ENCODE data around the gene ZNF284.

ZNF284 gene

DNA sequence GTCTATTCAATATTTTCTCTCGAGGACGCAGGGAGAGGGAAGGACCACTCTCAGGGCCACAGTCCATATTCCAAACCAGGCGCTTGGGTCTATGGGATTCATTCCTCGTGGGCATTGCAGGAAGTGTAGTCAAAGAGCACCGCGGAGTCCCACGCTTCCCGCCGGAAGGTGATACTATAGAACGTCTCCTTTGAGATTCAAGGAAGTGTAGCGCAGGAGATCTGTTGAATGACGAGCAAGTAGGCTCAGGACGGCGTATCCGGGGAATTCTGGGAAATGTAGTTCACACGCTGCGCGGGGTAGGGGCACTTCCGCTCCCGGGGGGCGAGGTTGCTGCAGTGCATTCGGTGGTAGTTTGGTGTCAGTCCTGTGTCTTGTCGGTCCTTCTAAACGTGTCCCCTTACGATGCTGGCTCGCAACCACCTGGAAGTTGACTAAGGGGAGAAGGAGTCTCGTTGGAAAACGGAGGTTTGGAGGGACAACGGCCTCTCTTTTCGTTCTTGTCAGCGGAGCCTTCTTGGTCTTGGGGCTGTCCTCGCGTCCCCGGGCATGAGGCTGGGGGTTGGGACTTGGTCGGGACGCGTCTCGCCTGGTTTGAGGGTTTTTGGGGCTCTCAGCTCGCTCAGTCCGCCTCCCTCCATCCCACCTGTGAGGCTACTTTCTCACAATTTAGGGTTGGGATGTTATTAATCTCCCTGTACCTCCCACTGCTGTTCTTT, at the start of gene ZNF284:
ZNF284 (plus strand) TSS at position 336 of the 719 bp plus-strand sequence. CDS start 4,231 bp downstream, outside the sequence.
- DNase-seq, result peak; percentile 87
- in situ Hi-C loops (cut with HindIII; ENCODE audit: low pct_ligation_motif_present, low pct_unique_long_range_greater_than_20kb, low sequenced_read_pairs), result no loop called here

DNA sequence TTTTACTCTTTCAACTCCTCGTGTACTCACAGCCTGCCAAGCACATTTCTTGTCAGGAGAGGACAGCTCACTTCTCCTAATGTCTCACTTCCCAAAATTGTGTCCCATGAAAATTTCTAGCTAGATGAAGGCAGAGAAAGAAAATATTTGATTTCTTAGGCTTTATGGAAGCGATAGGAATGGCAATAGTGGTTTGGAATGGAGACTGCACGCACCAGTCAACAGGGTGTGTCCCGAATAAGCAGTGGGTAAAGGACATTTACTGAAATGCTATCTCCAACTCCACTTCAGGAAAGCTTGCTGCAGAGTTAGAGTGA, 47.1 kb upstream of the ZNF284 start:
- in situ Hi-C loops (cut with HindIII; ENCODE audit: low pct_ligation_motif_present, low pct_unique_long_range_greater_than_20kb, low sequenced_read_pairs), result no loop called here
- no peak for DNase-seq

DNA sequence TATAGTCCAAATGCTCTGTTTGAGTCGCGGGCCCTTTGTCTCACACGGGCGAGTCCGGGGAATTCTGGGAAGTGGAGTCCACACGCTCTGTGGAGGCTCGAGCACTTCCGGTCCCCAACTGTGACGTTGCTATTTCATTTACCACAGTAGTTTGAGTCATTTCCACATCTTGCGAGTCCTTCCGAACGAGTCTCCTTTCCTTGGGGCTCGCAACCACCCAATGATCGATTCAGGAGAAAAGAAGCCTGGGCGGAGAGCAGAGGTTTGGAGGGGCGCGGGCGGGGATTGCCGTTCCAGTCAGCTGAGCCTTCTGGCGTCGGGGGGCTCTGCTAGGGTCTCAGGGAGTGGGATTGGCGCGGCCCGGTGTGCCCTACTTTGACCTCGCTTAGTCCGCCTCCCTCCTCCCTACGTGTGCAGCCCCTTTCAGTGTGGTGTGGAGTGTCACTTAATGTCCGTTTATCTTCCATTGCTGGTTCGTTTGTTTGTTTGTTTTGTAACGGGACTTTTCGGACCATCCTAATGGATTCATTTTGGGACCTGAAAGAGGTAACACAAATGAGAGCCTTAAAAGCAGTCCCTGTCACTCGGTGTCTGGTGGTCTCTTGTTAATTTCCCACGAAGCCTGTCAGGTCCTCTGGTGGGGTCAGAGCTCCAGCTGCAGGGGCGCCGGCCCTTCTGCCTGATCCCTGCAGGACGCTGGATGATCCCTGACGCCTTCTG, 46.6 kb upstream of the ZNF284 start, which contains the start of gene ZNF222:
ZNF222 (plus strand) TSS at position 163 of the 720 bp plus-strand sequence; CDS start at position 221, 58 bp downstream.
- DNase-seq, result peak; percentile 84
- in situ Hi-C loops (cut with HindIII; ENCODE audit: low pct_ligation_motif_present, low pct_unique_long_range_greater_than_20kb, low sequenced_read_pairs), result no loop called here

DNA sequence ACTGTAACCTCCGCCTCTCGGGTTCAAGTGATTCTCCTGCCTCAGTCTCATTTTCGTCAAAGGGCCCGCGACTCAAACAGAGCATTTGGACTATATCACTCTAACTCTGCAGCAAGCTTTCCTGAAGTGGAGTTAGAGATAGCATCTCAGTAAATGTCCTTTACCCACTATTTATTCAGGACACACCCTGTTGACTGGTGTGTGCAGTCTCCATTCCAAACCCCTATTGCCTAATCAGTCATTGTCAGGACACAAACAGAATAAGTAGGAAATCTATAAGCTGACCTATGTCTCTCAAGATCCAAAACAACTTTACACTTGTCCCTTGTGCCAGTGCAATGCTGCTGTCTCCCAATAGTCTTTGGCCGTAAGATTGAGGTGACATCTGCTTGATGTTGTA, 45.3 kb upstream of the ZNF284 start:
- in situ Hi-C loops (cut with HindIII; ENCODE audit: low pct_ligation_motif_present, low pct_unique_long_range_greater_than_20kb, low sequenced_read_pairs), result no loop called here
- no peak for DNase-seq

DNA sequence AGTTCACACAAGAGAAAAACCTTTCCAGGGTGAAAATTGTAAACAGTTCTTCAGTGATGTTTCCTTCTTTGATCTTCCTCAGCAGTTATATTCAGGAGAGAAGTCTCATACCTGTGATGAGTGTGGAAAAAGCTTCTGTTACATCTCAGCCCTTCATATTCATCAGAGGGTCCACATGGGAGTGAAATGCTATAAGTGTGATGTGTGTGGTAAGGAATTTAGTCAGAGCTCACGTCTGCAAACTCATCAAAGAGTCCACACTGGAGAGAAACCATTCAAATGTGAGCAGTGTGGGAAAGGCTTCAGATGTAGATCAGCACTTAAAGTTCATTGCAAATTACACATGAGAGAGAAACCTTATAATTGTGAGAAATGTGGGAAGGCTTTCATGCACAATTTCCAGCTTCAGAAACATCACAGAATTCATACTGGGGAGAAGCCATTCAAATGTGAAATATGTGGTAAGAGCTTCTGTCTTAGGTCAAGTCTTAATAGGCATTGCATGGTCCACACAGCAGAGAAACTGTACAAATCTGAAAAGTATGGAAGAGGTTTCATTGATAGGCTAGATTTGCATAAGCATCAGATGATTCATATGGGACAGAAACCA, 39.9 kb upstream of the ZNF284 start:
- no peak for DNase-seq
- in situ Hi-C loops (cut with HindIII; ENCODE audit: low pct_ligation_motif_present, low pct_unique_long_range_greater_than_20kb, low sequenced_read_pairs), result no loop called here

DNA sequence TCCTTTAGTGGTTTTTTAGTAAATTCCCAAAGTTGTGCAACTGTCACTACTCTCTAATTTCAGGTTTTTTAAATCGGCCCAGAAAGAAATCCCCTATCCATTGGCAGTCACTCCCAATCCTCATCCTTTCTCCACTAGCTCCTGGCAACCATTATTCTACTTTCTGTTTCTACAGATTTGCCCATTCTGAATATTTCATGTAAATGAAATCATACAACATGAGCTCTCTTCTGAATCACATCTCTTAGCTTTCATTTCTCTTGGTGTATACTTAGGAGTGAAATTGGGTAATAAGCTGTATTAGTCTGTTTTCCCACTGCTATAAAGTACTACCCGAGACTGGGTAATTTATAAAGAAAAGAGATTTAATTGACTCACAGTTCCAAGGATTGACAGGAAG, 29.8 kb upstream of the ZNF284 start:
- no peak for DNase-seq
- in situ Hi-C loops (cut with HindIII; ENCODE audit: low pct_ligation_motif_present, low pct_unique_long_range_greater_than_20kb, low sequenced_read_pairs), result no loop called here

DNA sequence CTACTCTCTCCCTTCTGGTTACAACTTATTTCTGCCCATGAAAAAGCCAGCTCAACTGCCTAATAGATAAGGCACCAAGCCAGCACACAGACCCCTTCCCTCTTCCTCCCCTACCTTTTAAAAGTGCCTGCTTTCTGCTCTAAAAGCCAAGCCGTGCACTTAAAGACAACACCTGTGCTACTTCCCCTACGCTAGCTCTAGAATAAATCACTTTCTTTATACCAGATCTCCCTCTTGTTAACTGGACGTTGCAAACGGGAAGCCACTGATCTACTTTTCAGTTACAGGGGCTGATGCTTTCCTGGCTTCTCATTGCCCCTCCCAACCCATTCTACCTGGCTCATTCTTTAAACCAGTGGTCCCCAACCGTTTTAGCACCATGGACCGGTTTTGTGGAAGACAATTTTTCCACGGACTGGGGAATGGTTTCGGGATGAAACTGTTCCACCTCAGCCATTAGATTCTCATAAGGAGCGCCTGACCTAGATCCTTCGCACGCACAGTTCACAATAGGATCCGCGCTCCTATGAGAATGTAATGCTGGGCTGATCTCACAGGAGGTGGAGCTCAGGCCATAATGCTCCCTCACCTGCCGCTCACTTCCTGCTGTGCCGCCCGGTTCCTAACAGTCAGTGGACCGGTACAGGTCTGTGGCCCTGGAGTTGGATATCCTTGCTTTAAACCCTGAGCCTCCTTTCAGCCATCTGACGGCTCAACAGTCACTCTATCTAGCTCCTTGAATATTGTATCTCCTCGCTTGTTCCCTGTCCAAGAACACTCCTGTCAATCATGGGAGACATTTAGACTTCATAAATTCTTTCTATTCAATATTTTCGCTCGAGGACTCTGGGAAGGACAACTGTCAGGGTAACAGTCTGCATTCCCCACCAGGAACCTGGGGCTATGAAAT, 21.0 kb upstream of the ZNF284 start:
- no peak for DNase-seq
- in situ Hi-C loops (cut with HindIII; ENCODE audit: low pct_ligation_motif_present, low pct_unique_long_range_greater_than_20kb, low sequenced_read_pairs), result no loop called here

DNA sequence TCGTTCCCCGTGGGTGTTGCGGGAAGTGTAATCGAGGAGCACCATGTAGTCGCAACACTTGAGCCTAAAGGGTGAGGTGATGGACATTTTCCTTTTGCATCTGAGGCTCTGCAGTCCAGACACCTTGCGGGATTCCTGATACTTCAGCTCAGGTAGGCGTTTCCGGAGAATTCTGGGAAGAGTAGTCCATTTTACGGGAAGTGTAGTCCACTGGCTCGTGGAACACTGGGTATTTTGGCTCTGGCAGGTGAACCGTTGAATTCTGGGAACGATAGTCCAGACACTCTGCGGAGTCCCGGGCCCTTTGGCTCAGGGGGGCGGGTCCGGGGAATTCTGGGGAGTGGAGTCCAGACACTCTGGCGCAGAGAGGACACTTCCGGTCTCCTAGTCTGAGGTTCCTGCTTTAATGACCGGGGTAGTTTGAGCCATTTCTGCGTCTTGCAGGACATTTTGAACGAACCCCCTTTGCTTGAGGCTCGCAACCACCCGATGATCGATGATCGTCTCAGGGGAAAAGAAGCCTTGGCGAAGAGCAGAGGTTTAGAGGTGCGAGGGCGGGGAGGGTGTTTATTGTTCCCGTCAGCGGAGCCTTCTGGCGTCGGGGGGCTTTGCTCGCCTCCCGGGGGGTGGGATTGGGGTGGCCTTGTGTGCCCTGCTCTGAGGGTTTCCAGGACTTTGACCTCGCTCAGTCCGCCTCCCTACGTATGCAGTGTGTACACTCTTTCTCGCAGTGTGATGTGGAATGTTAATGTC, 20.1 kb upstream of the ZNF284 start, which contains the start of gene ZNF223:
ZNF223 (plus strand) TSS at position 387 of the 753 bp plus-strand sequence. CDS start 3,141 bp downstream, outside the sequence.
- in situ Hi-C loops (cut with HindIII; ENCODE audit: low pct_ligation_motif_present, low pct_unique_long_range_greater_than_20kb, low sequenced_read_pairs), result no loop called here

DNA sequence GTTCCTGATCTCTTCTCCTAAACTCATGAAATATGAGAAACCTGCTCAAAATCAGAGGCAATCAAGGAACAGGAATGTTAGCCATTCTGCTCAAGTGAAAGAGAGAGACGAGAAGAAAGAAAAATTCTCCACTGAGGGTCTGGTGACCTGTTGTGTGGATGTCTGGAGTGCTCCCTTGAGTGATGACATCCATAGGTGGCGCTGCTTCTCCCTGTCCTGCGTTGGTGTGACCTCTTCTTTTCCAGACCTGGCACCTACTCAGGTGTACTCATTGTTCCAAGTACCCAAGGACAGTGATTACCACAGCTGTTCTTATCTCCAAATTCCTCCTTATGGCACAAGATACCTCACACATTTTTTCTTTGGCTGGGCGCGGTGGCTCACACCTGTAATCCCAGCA, 16.1 kb upstream of the ZNF284 start:
- in situ Hi-C loops (cut with HindIII; ENCODE audit: low pct_ligation_motif_present, low pct_unique_long_range_greater_than_20kb, low sequenced_read_pairs), result no loop called here
- no peak for DNase-seq

More for the DNA sequence above, 20.1 kb upstream of the ZNF284 start, which contains the start of gene ZNF223:
- DNase-seq, result peak; percentile 90

DNA sequence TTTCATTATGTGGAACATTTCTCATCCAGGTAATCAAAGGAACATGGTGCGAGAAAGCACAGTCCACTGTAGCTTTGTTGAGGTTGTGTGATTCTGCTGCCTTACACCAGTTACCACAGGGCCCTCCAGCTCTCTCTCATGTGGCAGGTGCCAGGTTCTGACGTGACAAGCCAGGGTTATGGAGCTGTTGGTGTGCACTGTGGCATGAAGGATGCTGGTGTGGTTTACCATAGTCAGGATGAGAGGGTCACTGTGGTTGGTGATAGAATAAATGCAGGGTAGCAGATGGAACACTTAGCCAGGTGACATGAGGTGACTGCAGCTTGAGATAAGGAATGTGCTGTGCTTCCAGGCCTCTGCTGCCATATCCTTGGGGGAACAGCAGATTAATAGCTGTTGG, 12.7 kb upstream of the ZNF284 start:
- in situ Hi-C loops (cut with HindIII; ENCODE audit: low pct_ligation_motif_present, low pct_unique_long_range_greater_than_20kb, low sequenced_read_pairs), result no loop called here

DNA sequence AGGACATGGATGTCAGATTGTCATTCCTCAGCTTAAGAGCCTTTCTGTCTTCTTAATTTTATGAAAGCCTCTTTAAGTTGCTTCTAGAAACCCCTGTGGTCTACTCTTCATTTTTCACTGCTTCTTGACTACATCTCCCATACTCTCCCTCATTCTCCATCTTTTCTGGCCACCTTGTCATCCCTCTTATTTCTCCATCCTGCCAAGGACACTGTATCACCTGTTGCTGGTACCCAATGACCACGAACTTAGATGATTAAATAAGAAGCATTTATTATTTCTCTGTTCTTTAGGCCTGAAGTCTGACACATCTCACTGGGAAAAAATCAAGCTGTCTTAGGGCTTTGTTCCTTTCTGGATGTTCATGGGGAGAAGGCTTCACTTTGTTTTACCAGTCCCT, 10.9 kb upstream of the ZNF284 start:
- DNase-seq, result no peak
- in situ Hi-C loops (cut with HindIII; ENCODE audit: low pct_ligation_motif_present, low pct_unique_long_range_greater_than_20kb, low sequenced_read_pairs), result no loop called here

More for the DNA sequence above, 12.7 kb upstream of the ZNF284 start:
- no peak for DNase-seq

DNA sequence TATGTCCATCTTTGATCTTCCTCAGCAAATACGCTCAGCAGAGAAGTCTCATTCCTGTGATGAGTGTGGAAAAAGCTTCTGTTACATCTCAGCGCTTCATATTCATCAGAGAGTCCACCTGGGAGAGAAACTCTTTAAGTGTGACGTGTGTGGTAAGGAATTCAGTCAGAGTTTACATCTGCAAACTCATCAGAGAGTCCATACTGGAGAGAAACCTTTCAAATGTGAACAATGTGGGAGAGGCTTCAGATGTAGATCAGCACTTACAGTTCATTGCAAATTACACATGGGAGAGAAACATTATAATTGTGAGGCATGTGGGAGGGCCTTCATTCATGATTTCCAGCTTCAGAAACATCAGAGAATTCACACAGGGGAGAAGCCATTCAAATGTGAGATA, 5.7 kb upstream of the ZNF284 start:
- in situ Hi-C loops (cut with HindIII; ENCODE audit: low pct_ligation_motif_present, low pct_unique_long_range_greater_than_20kb, low sequenced_read_pairs), result no loop called here
- DNase-seq, result no peak

DNA sequence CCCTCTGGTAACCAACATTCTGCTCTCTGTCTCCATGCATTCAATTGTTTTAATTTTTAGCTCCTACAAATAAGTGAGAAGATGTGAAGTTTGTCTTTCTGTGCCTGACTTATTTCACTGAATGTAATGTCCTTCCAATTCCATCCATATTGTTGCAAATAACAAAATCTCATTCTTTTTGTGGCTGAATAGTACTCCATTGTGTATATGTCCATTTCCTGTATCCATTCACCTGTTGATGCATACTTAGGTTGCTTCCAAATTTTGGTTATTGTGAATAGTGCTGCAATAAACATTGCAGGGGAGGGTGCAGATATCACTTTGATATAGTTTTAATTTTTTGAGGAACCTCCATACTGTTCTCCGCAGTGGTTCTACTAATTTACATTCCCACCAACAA, 2.5 kb upstream of the ZNF284 start:
- no peak for DNase-seq
- in situ Hi-C loops (cut with HindIII; ENCODE audit: low pct_ligation_motif_present, low pct_unique_long_range_greater_than_20kb, low sequenced_read_pairs), result no loop called here

DNA sequence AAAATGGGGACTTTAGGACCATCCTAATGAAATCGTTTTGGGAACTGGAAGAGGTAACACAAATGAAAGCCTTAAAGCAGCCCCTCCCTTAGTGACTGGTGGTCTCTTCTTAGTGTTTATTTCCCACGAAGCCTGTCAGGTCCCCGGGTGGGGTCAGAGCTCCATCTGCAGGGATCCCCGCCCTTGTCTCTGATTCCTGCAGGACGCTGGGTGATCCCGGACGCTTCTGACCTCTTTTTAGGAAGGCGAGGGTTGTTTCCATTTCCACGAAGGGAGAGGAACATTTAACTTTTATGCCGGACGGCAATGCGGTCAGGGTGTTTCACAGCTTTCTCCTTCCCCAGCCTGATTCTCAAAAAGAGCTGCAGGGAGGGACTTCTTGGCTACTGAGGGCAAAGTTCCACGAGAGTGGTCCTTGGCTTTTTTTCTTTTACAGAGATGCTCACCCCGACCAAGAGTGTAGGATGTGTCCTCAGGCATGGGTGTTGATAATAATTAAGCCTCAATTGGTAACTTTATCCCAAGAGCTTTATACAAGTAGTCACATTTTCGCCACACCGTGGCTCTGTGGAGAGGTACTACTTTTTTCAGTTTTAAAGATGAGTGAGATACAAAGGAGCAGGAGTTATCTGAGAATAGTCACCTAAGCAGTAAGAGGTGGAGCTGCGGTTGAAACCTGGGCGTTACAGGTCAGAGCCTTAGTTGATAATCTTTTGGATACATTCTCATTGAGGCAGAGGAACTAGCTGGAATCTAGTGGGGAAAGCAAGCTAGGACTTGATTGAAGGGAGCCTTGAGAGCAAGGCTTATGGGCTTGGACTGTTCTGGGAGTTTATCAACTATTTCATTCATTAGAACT, 813 bp downstream of the ZNF284 start:
- in situ Hi-C loops (cut with HindIII; ENCODE audit: low pct_ligation_motif_present, low pct_unique_long_range_greater_than_20kb, low sequenced_read_pairs), result no loop called here

DNA sequence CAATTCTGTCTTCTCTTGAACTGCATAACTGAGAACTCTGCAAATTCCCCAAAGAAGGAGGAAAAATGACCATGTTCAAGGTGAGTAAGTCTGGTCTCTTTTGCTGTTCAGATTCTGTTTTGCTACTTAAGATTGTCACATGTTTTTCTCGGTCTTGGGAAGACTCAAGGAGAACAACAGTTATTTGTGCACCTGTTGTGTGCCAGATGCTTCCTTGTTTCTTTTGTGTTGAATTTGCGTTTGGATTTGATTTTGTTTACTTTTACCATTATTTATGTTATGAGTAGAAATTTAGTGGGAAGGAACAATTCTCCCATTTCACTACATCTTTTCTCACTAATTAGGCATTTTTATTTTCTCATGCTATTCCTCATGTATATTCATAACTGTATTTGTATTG, 4.4 kb downstream of the ZNF284 start:
- in situ Hi-C loops (cut with HindIII; ENCODE audit: low pct_ligation_motif_present, low pct_unique_long_range_greater_than_20kb, low sequenced_read_pairs), result no loop called here
- no peak for DNase-seq

More for the DNA sequence above, 813 bp downstream of the ZNF284 start:
- DNase-seq, result peak; percentile 8

DNA sequence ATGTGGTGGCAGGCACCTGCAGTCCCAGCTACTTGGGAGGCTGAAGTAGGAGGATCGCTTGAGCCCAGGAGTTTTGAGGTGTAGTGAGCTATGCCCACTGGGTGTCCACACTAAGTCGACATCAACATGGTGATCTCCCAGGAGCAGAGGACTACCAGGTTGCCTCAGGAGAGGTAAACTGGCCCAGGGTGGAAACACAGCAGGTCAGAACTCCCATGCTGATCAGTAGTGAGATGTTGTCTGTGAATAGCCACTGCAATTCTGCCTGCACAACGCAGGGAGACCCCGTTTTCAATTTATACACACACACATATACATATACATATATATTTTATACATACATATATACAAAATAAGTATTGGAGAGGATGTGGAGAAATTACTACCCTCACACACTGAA, 20.1 kb downstream of the ZNF284 start:
- in situ Hi-C loops (cut with HindIII; ENCODE audit: low pct_ligation_motif_present, low pct_unique_long_range_greater_than_20kb, low sequenced_read_pairs), result no loop called here
- DNase-seq, result no peak

Data from ACHN (cell line).